Type B pancreatic cell (in vitro differentiated cells): ENCODE results near the gene RAD51B. TPM values are rescaled to one million over a fixed set of nuclear protein-coding genes. Genes with fewer than 3 reads are reported as not detected.
A peak's percentile ranks its signal among the peaks of the same experiment; 100 is the strongest.

Source experiments
- DNase-seq: peaks from one replicate; pipeline ENCODE4 v3.0.0; 2021; ENCODE audit warnings: mixed read lengths; ENCODE audit not compliant: unreplicated experiment; ENCODE audit errors: extremely low spot score
- H3K27ac Mint-ChIP-seq: 2 replicates; pipeline ENCODE4 v1.8.0; 2021; ENCODE audit warnings: mild to moderate bottlenecking, mixed read lengths
- H3K27me3 Mint-ChIP-seq: 2 replicates; pipeline ENCODE4 v1.8.0; 2021; ENCODE audit warnings: mixed read lengths
- H3K36me3 Mint-ChIP-seq: 2 replicates; pipeline ENCODE4 v1.8.0; 2021; ENCODE audit warnings: mixed read lengths
- H3K4me1 Mint-ChIP-seq: one replicate; pipeline ENCODE4 v1.8.0; 2021; ENCODE audit warnings: mixed read lengths; ENCODE audit not compliant: unreplicated experiment
- H3K4me3 Mint-ChIP-seq: 2 replicates; pipeline ENCODE4 v1.8.0; 2021; ENCODE audit warnings: mild to moderate bottlenecking, mixed read lengths
- H3K9me3 Mint-ChIP-seq: 2 replicates; pipeline ENCODE4 v1.8.0; 2021; ENCODE audit warnings: mixed read lengths
- total RNA-seq: library from RNA; stranded (reverse); gene quantifications from 2 replicates; pipeline ENCODE4 v1.2.1, GENCODE V29; 2021; ENCODE audit warnings: low replicate concordance
- TF ChIP-seq, protein P1 (sequence below): fragments of 200-600 bp; sonication (generic); conservative IDR thresholded peaks from 2 replicates; pipeline ENCODE4 v1.5.0; 2021; ENCODE audit warnings: antibody characterized with exemption, mild to moderate bottlenecking

RAD51B gene
- total RNA-seq, 1 donor from 2014 or later, result 27.3 TPM

DNA sequence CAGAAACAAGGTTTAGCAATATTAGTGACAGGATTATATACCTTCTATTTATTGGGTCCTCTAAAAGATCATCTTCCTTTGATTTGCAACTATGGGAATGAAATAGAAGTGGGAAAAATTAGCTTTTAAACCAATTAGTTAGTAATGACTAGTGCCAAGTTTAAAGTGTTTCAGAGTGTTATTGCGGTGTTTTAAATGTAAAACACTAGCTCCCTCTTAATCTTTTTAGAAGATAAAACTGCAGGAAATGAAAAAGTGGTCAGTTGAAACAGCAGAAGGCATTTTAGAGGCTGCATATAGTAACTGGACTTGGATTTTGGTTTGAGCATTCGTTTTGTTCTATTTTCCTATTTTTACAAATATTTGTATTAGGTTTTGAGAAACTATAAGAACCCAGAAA lies 286.2 kb downstream of the RAD51B start:
- no peak overlapping the region for H3K27ac Mint-ChIP-seq
- no peaks in the 10 kb centered on the region for H3K27me3 Mint-ChIP-seq
- TF ChIP-seq, protein P1, sequence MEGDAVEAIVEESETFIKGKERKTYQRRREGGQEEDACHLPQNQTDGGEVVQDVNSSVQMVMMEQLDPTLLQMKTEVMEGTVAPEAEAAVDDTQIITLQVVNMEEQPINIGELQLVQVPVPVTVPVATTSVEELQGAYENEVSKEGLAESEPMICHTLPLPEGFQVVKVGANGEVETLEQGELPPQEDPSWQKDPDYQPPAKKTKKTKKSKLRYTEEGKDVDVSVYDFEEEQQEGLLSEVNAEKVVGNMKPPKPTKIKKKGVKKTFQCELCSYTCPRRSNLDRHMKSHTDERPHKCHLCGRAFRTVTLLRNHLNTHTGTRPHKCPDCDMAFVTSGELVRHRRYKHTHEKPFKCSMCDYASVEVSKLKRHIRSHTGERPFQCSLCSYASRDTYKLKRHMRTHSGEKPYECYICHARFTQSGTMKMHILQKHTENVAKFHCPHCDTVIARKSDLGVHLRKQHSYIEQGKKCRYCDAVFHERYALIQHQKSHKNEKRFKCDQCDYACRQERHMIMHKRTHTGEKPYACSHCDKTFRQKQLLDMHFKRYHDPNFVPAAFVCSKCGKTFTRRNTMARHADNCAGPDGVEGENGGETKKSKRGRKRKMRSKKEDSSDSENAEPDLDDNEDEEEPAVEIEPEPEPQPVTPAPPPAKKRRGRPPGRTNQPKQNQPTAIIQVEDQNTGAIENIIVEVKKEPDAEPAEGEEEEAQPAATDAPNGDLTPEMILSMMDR, result no peak
- peaks cover 8% of the 10 kb centered on the region for H3K9me3 Mint-ChIP-seq
- peaks cover 24% of the 10 kb centered on the region for H3K4me1 Mint-ChIP-seq
- peaks cover 11% of the 10 kb centered on the region for H3K36me3 Mint-ChIP-seq
- H3K4me3 Mint-ChIP-seq, result no peak overlapping the region
- no peak for DNase-seq

DNA sequence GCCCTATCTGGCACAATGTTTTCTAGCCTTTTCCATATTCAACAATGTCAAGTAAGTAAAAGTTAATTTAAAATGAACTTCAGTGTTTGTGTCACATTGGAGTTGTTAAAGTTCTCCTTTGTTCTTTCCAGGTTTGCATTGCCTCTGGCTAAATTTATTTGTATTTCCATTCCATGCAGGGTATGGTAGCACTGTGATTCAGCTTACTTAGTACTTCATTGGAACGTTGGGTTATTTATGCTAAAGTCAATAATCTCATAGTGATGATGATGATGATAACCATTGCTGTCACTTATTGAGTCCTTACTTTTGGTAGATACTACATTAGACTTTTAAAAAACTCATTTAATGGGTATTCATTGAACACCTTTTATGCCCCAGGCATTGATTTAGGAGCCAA lies 286.9 kb downstream of the RAD51B start:
- Mint-ChIP-seq H3K27me3 (no peaks in the 10 kb centered on the region), H3K4me1 (peaks cover 29% of the 10 kb centered on the region), H3K4me3 (no peak overlapping the region), H3K27ac (no peak overlapping the region), H3K36me3 (peaks cover 7% of the 10 kb centered on the region), H3K9me3 (peaks cover 7% of the 10 kb centered on the region)
- DNase-seq, result no peak
- TF ChIP-seq, protein P1, result no peak

DNA sequence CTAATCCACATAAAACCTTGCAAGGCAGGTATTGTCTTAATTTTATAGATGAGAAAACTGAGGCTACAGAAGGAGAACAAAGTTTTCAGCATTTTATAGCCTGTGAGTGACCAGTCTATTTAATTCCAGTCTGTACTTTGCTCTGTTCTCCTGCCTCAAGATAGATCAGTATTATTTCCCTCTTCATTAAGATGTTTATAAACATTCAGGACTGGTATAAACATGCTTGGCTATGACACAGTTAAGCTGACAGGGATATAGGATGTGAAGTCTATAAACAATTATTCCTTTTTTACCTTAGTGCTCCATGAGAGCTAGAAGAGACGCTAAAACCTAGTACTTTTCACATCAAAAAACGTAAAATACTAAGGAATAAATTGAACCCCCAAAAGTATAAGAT lies 287.3 kb downstream of the RAD51B start:
- peaks cover 34% of the 10 kb centered on the region for H3K4me1 Mint-ChIP-seq
- TF ChIP-seq, protein P1, result no peak
- no peaks in the 10 kb centered on the region for H3K27me3 Mint-ChIP-seq
- no peak for DNase-seq
- H3K4me3 Mint-ChIP-seq, result no peak overlapping the region
- H3K36me3 Mint-ChIP-seq, result peaks cover 7% of the 10 kb centered on the region
- H3K9me3 Mint-ChIP-seq, result peaks cover 7% of the 10 kb centered on the region
- no peak overlapping the region for H3K27ac Mint-ChIP-seq

DNA sequence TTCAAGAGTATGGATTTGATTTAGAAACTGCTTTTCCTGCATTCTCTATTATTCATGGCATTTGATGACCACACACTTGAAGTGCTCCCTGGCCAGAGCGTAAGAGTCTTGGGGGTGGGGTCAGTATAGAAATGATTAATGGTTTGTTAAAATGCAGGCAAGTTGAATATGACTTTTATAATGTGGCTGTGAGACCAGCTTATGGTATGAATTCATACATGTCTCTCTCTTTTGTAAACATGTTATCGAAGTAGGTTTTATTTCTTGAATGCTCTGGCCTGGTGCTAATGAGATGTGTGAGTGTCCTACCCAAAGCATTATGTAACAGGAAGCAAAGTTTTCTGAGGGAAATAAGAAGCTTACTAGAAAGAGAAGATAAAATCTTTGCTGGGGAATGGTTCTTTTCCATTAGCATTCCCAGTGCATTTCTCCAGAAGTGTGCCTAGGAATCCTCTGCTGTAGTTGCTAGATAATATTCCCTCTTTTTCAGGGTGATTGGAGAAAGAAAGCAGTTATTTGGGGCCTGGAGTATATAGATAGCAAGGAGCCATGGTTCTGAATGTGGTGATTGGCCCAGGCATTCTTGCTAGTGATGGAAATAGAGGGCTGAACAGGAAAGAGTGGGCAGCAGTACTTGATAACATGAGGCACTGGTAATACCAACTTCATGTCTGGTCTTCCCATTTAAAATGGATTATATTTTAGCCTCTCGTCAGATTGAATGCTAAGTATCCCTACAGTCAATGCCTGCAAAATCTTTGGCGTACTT lies 289.7 kb downstream of the RAD51B start:
- Mint-ChIP-seq H3K27me3 (no peaks in the 10 kb centered on the region), H3K4me1 (peaks cover 48% of the 10 kb centered on the region), H3K36me3 (no peaks in the 10 kb centered on the region), H3K27ac (no peak overlapping the region), H3K4me3 (no peak overlapping the region), H3K9me3 (no peaks in the 10 kb centered on the region)
- no peak for DNase-seq
- TF ChIP-seq, protein P1, result no peak

DNA sequence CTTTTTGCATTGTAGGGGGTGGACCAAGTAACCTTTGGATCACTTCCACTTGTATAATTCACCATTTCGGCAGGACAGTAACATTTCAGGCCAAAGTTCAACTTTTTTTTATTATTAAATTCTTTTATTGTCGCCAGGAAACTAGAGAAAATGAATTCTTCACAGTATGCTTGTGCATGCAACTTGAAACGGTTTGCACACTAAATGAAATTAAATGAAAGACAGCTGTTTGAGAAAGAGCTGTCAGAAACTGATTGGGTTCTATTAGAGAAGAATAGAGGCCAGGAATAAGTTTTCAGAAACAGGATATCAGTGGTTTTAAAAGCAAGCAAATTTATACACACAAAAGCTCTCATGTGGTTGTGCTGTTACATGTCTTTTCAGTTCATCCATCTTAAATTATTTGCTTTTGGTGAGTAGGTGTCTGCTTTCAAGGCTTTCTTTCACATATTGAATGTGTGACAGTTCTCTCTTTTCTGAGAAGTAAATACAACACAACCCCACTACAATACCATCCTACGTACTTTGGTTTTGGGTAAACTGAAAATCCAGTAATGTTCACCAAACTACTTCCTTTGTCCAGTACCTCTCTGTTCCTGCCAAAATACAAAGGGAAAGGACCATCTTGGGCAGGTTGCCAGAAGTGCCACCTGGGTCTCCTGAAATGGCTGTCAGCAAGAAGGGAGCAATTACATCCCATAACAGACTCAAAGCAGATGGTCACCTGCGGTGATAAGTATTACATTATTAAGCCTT lies 291.7 kb downstream of the RAD51B start:
- Mint-ChIP-seq H3K27me3 (no peaks in the 10 kb centered on the region), H3K4me1 (peaks cover 44% of the 10 kb centered on the region), H3K4me3 (peak overlapping the region; percentile 9), H3K36me3 (no peaks in the 10 kb centered on the region), H3K27ac (peak overlapping the region; percentile 37), H3K9me3 (no peaks in the 10 kb centered on the region)
- TF ChIP-seq, protein P1, result no peak
- DNase-seq, result no peak
